ENCODE results near the gene LIMS3.
"Not testable (repeated sequence)": the region's sequence is repeated elsewhere in the genome, so short reads cannot be mapped to it uniquely, and the experiment has no call there.

The LIMS3 gene

DNA sequence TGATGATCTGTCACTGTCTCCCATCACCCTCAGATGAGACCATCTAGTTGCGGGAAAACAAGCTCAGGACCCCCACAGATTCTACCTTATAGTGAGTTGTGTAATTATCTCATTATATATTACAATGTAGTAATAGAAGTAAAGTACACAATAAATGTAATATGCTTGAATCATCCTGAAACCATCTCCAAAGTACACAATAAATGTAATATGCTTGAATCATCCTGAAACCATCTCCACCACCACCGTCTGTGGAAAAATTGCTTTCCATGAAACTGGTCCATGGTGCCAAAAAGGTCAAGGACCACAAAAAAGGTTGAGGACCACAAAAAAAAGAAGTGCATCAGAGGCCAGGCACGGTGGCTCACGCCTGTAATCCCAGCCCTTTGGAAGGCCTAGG lies 29.3 kb downstream of the LIMS3 start:
- not testable (repeated sequence) for DNase-seq

DNA sequence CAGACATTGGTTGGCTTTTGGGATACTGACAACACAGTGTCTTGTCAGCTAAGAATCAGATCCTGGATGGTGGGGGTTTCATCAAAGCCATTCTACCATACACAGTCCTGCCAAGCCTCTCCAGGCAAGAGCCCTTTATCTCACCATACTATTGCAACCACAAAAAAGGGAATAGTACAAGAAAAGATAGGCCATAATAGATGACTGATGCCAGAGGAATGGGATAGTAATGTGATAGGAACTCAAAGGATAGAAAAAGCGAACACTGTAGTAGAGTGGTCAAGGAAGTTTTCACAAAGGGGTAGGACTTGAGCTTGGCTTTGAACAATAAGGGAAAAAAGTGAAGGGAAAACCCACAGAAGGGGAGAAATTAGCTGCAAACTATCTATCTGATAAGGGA lies 30.7 kb downstream of the LIMS3 start:
- DNase-seq: not testable (repeated sequence)

DNA sequence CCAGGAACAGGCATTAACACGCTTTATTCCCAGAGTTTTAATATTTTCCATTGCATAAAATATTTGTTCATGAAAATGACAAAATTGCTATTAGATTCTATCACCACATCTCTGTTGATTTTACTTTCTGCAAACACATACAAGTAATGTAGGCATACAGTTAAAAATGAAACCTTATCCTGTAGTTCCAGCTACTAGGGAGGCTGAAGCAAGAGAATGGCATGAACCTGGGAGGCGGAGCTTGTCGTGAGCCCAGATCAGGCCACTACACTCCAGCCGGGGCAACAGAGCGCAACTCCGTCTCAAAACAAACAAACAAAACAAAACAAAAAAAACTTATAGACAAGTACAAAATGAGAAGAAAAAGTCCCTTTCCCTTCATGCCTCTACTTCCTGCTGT lies 38.0 kb downstream of the LIMS3 start:
- not testable (repeated sequence) for DNase-seq

DNA sequence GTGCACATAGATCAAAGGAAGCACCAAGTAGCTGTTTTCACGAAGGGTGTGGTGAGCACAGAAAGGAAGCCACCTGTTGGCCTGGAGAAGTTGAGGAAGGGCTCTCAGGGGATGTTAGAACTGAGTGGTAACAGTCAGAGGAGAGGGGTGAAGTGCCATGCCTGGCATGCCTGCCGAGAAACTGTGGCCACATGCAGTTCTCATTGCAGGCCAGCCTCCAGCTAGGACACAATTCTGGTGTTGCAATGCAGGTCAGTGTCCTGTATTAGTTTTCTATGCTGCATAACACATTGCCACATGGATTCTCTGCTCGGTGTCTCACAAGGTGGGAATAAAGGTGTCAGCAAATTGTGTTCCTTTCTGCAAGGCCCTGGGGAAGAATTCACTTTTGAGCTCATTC lies 46.9 kb downstream of the LIMS3 start:
- DNase-seq: not testable (repeated sequence)

DNA sequence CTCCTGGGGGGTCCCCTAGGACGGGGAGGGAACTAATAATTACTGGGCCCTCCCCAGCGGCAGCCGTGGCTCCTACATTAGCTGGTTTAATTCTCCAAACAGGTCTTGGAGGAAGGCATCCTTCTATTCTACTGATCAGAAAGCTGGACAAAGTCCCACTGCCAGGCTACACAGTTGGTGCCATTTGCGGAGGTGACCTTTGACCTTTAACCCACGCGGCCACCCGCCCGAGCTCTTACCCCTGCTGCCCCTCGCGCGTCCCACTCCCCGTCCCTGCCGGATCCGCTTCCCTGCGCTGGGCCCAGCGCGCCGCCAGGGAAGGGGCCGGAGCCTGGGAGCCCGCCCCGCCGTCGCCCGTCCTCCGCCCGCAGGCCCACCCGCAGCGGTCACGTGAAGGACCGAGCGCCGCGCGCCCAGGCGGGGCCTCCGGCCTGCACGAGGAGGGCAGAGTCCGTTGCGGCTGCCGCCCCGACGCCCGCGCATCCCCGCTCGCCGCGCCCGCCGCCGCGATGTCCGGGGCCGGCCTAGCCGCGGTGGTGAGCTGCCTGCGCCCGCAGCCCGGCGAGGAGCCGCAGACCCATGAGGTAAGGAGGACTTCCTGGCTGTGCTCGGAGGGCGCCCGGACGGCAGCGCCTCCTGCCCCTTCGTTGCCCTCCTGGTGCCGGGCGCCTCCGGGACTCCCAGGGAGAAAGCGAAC lies 48.9 kb downstream of the LIMS3 start:
- not testable (repeated sequence) for DNase-seq

DNA sequence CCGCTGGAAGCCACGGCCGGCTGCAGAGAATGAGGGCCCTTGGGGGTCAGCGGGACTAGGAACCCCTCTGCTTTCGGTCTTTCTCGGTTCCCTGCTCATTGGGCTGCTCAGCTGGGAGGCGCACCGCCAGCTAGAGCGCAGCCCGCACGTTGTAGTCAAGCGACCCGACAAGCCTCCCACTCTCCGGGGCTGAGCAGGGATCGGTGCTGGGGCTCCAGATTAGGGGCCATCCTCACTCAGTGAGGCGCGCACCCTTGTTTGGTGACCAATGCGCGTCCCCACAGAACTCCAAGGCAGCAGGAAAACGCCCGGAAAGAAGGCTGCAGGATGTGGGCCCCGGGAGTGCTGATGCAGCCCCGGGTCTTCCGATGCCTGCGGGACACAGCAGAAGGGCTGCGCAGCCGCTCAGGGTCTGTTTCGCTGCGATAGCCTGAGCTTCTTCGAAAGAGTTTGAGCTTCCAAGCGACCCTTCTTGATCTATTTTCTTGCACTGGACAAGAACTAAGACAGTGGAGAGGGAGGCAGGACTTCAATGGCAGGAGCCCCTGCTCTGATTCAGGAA lies 49.6 kb downstream of the LIMS3 start:
- DNase-seq: not testable (repeated sequence)

DNA sequence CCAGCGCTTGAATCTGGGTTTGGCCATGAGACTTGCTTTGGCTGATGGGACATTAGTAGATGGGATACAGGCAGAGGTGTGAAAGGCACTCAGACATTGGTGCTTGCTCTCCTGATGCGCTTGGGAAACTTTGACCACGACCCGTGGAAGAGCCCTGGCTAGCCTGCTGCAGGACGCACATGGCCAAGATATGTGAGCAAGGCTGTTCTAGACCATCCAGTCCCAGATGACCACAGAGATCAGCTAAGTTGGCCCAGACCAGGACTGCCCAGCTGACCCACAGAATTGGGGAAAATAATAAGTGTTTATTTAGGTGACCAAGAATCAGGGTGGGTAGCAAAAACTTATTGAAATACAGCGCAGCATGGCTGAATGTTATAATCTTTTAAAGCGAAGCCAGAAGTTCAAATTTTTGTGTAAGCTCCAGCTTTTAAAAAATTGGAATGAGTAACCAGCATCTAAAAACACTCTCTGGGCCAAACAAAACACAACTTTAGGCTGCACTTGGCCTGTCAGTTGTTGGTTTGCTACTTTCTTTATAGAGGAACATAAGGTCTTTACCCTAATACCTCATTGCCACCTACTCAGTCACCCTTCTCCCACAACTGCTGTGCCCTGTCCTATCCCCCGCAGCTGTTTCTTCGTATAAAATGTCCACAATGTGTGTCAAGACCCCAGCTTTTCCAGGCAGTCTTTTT lies 51.8 kb downstream of the LIMS3 start:
- DNase-seq: not testable (repeated sequence)

DNA sequence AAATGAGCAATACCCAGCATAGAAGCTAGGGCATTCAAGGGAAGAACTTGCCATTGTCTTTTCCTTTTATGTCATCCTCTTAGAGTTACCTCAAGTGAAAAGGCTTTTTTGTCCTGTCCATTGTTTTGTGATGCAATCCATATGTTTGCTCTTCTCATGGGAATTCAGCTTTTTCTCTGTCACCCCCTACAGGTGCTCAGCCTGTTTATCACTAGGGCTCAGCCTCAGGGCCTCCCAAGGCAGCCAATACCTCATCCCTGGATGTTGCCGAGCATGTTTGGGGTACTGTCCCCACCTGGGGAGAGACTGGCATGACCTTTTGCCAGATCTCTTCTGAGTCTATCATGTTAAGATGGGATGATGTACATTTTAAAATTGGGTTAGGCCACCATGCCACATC lies 65.5 kb downstream of the LIMS3 start:
- DNase-seq: not testable (repeated sequence)

DNA sequence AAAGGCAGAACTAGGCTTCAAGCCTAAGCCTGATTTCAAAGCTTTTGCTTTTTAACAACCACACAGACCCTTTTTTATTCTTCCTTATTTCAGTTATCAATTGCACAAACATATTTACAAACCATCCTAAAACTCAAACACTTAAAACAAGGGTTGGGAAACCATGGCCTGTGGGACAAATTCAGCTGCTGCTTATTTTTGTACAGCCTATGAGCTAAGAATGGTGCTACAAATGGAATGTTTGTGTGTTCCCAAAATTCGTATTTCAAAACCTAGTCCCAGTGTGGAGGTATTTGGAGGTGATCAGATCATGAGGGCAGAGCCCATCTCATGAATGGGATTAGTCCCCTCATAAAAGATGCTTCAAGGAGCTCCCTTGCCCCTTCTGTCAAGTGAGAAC lies 67.0 kb downstream of the LIMS3 start:
- DNase-seq: not testable (repeated sequence)

DNA sequence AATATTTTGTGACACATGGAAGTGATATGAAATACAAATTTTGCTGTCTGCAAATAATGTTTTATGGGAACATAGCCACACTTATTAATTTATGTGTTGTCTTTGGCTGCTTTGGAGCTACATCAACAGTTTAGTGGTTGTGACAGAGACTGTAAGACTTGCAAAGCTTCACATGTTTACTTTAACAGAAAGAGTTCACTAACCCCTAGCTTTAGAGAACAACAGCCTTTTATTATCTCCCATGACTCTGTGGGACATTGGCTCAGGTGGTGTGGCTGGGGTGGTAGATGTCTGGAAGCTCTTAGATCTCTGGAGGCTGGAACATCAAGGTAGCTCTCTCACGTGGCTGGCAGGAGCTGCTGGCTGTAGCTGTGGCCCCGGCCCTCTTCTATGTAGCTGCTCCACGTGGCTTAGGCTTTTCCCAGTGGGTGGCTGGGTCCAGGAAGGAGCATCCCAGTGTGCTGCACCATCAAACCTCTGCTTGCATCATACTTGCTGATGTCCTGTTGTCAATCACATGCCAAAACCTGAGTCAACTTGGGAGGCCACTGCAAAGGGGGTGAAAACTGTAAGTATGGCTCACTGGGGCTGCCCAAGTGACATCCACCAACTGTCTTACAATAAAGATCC lies 67.7 kb downstream of the LIMS3 start:
- not testable (repeated sequence) for DNase-seq

DNA sequence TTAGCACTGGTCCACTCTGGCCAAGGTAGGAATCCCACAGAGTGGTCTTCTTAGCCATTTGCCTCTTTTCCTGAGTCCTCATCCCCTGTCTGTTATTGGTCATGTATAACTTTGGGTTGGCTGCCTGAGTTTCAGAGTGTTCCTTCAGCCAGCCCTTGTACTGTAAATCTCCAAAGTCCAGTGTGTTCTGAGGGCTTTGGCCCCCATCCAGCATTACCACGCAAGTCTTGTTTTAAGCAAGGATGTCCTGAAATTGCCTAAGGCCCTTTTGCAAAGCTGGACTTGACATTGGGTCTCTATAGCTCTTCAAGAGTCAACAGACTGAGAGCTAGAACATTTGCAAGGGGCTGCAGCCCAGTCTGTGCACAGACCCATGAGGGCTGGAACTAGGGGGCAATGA lies 68.4 kb downstream of the LIMS3 start:
- DNase-seq: not testable (repeated sequence)

DNA sequence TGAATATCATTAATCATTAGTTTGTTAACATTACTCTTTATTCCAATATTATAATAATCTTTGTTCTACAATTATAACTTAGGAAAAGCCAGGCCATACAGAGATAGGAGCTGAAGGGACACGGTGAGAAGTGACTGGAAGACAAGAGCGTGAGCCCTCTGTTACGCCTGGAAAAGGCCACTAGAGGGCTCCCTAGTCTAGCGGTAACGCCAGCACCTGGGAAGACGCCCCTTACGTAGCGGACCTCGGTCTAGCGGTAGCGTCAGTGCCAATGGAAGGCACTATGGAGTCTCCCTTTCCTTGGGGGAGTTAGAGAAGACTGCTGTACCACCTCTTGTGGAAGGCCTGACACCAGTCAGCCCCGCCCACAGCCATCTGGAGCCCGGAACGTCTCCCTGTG lies 71.4 kb downstream of the LIMS3 start:
- not testable (repeated sequence) for DNase-seq

DNA sequence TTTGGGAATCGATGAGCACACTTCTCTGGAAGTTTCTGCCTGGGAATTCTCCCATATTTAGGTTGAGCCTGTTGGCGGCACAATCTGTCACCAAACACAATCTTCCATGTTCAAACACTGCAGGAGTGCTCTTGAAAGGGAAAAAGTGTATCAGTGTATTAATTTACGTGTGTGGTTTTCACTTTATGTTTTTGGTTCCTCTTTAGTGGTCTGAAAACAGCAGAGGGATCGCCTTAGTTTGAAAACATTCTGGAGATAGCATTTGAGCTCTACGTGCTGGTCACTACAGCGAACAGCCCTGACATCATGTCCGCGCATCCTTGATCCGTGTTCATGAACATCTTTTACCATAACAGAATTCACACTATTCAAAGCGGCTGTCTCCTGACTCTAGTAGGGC lies 73.2 kb downstream of the LIMS3 start:
- DNase-seq: not testable (repeated sequence)

All from activated CD4-positive, alpha-beta T cell treated with anti-CD3 and anti-CD28 coated beads, Interleukin-2, amount 50 U/mL, for 4 hours (primary cell).